GM19035 (cell line): Measurements from ENCODE around the gene TUBB2A.
"Not testable (repeated sequence)": the region's sequence is repeated elsewhere in the genome, so short reads cannot be mapped to it uniquely, and the experiment has no call there.

ENCODE experiments used
- ATAC-seq: cut with Tn5 transposase; IDR thresholded peaks from one replicate; pipeline ENCODE4 v1.9.1; 2021; ENCODE audit not compliant: unreplicated experiment

TUBB2A gene

GRCh38 chr6:3157131-3157933 lies at the start of gene TUBB2A:
Gene TUBB2A, minus strand, starts transcription at chr6:3157544. Its CDS starts 81 bp downstream, at chr6:3157463.
- ATAC-seq, result peak; percentile 89

- ATAC-seq, result no peak
Measured at GRCh38 chr6:3206339-3207015, 49.1 kb upstream of the TUBB2A start.

GRCh38 chr6:3205913-3206312 lies 48.6 kb upstream of the TUBB2A start:
- ATAC-seq, result no peak

- no peak for ATAC-seq
Measured at GRCh38 chr6:3204921-3205320, 47.6 kb upstream of the TUBB2A start.

GRCh38 chr6:3202999-3203696 lies 45.8 kb upstream of the TUBB2A start:
- no peak for ATAC-seq

GRCh38 chr6:3201388-3201787 lies 44.0 kb upstream of the TUBB2A start:
- no peak for ATAC-seq

- no peak for ATAC-seq
Measured at GRCh38 chr6:3200682-3201081, 43.3 kb upstream of the TUBB2A start.

- no peak for ATAC-seq
Measured at GRCh38 chr6:3199382-3199781, 42.0 kb upstream of the TUBB2A start.

- not testable (repeated sequence) for ATAC-seq
Measured at GRCh38 chr6:3197734-3198133, 40.4 kb upstream of the TUBB2A start.

- ATAC-seq, result no peak
Measured at GRCh38 chr6:3196770-3197169, 39.4 kb upstream of the TUBB2A start.

- ATAC-seq, result no peak
Measured at GRCh38 chr6:3195695-3196497, 38.6 kb upstream of the TUBB2A start.

- no peak for ATAC-seq
Measured at GRCh38 chr6:3195420-3195694, 38.0 kb upstream of the TUBB2A start.

GRCh38 chr6:3194535-3195419 lies 37.4 kb upstream of the TUBB2A start:
- no peak for ATAC-seq

- no peak for ATAC-seq
Measured at GRCh38 chr6:3193102-3193849, 35.9 kb upstream of the TUBB2A start.

GRCh38 chr6:3190779-3191178 lies 33.4 kb upstream of the TUBB2A start:
- ATAC-seq, result no peak

GRCh38 chr6:3190056-3190455 lies 32.7 kb upstream of the TUBB2A start:
- ATAC-seq, result no peak

GRCh38 chr6:3189192-3189591 lies 31.8 kb upstream of the TUBB2A start:
- not testable (repeated sequence) for ATAC-seq

- no peak for ATAC-seq
Measured at GRCh38 chr6:3188262-3188661, 30.9 kb upstream of the TUBB2A start.

- peak; percentile 53 for ATAC-seq
Measured at GRCh38 chr6:3186974-3187382, 29.6 kb upstream of the TUBB2A start.

GRCh38 chr6:3183066-3183465 lies 25.7 kb upstream of the TUBB2A start:
- ATAC-seq, result no peak
